Measurements from ENCODE around the gene LRRC15.
A peak's percentile ranks its signal among the peaks of the same experiment; 100 is the strongest.

Gene LRRC15

DNA sequence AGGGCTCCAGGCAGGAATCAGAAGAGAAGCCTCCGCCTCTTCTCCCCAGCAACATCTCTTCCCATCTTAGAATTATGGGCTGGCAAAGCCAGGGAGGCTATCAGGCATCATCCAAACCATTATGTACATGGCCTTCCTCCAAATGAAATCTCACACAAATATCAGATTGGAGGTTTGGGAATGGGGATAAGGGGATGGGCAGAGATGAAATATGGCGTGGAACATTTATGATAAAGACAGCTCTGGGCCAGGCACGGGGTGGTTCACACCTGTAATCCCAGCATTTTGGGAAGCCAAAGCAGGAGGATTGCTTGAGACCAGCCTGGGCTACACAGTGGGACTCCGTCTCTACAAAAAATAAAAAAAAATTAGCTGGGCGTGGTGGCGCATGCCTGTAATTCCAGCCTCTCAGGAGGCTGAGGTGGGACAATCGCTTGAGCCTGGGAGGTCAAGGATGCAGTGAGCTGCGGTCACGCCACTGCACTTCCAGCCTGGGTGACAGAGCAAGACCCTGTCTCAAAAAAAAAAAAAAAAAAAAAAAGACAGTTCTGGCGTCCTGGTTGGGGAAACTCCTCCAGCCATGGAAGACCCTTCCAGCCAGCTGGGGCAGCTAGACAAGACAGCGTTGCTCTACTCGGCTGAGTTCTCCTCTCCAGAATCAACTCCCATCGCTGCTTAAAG is 55.0 kb downstream of the LRRC15 start:
- no peak for DNase-seq

DNA sequence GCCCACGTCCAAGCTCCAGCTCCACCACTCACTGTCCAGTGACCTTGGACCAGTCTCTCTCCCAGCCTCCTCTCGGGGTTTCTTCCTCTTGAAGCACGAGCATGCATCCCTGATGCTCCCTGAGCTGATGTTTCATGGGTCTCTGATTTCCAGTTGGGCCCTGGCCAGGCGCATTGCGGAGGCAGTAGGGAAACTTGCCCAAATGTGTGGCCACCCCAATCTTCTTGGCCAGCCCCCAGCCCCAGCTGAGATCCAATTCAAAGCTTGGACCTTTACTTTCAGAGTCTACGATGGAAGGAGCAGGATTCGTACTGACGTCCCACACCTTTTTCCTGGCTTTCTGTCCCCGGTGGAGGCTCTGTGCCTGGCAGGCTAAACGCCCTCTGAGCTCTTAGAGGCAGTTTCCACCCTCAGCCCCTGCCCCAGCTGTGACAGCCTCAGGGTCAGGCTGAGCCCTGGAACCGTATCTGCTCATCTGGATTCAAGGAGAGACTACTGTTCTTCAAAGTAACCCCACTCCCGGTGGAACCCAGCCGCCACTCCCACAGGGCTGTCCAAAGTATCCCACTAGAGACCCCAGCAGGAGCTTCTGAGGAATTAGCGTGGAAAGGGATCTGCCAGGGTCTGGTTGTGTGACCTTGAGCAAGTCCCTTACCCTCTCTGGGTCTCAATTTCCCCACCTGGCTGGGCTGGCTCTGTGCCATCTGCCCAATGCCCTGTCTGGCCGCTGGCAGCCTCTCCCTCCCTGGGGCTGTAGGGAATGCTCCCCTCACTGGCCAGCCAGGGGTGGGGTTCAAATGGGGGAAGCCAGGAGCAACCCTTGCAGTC is 55.8 kb downstream of the LRRC15 start:
- DNase-seq = no peak

DNA sequence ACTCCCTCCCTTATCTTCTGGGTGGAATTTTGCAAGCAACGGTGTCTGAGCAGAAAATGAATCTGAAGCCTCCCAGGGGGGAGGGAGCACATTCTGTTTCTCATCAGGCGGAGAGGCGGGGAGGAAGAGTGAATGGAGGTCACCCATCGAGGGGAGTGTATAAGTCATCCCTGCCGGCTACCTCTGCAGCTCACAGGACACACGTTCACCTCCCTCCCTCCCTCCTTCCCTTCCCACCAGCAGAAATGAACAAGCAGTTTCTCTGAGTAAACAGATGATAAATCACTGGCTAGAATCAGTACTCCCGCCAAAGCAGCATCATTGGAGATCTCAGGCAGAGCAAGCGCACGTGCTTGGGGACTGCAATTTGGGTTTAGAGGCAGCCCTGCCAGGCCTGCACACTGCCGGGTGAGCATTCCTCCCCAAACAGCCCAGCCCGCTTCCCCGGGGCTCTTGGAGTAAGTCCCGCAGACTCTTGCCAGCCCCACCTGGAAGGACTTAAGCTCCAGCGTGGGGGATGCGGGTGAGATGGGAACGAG is 56.7 kb downstream of the LRRC15 start:
- DNase-seq = peak; percentile 26

DNA sequence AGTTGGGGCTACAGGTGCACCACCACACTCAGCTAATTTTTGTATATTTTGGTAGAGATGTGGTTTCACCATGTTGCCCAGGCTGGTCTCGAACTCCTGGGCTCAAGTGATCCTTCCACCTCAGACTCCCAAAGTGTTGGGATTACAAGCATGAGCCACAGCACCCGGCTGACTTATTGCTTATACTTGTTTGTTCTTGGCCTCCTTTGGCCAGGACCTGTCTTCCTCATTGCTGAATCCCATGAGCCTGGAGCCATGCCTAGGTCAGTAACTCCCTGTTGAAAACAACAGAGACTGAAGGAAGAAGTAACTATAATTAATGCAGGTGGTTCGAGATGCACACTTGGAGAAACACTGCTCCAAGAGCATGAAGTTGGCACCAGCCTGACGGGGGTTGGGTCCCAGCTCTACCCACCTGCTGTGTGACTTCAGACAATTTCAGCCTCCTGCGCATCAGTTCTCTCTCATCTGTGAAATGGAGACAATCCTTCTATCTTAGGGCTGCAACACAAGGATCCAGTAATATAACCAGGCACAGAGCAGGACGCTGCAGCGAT is 57.3 kb downstream of the LRRC15 start:
- DNase-seq = no peak

DNA sequence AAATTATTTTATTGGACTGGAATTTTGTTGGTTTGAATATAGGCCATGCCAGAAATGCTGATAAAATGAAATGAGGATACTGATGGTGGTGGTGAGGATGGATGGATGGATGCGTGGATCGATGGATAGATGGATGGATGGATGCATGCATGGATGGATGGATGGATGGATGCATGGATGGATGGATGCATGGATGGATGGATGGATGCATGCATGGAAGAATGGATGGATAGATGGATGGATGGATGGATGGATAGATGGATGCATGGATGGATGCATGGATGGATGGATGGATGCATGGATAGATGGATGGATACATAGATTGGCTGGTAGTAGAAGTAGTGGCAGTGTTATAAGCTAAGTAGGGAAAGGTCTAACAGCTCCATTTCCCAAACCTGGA is 58.5 kb downstream of the LRRC15 start:
- DNase-seq = no peak

DNA sequence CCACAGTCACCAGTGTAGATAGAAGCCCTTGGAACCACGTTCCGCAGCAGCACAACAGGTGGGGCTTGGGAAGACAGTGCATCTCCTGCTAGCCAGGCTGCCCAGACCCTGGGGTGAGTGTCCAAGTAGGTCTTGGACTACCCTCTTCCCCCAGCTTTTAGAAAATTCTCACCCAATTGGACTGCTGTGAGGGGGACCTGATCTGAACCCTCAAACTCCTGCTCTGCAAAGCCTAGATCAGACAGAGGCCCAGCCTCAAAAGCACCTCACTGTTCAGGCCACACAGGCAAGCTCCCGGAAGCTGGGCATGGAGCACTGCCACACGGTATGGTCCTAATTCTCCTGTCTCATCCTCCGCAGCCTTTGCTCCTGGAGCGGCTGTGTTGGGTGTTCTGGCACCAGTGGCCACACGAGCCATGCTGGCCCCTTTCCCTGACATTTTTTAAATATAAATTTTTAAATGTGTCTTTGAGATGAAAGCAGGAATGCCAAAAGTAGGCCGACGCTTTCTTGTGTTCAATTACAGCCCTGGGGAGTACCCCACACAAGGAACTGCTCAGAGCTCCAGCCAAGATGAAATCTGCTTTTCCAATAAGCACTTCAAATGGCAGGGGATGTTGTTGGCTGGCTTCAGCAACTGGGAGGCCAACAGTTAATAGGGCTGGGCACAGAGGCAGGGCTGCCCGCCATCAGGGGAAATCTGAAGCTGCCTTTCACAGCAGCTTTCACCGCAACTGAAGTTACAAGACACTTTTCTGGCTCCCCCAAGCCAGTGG is 59.3 kb downstream of the LRRC15 start:
- DNase-seq = no peak

DNA sequence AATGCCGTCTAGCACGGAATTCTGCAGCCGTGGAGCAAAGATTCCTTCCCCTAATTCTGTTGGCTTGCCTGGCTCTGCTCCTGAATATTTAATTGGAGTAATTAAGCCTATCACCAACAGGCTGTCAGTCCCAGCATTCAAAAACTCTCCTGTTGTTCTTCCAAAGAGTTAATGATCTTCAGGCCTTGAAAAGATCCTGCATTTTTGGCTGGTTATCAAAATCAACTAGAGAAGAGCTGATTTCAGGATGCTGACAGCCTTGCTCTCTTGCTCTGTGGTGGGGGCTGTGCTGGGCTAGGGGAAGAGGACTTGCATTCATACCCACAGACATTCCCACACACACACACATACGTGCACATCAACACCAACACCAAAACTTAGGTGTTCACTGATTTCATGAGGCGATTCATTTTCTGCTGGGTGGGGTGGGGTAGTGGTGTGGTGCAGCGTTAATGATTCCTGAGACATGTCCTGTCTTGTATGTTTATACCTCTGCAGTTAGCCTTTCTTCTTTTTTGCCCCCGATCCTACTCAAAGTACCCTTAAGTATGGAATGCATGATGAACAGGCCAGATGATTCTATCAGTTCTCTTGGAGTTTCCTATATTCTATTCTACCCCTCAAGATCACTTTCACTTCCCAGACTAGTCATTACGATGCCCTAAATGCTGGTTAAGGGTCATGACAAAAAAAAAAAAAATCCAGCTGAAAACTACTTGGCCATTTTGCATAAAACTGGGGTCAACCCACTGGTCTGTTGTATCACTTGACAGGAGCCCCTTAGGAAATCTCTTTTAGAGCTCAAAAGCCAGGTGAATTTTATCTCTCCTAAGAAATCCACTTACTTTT is 60.7 kb downstream of the LRRC15 start:
- DNase-seq = no peak

DNA sequence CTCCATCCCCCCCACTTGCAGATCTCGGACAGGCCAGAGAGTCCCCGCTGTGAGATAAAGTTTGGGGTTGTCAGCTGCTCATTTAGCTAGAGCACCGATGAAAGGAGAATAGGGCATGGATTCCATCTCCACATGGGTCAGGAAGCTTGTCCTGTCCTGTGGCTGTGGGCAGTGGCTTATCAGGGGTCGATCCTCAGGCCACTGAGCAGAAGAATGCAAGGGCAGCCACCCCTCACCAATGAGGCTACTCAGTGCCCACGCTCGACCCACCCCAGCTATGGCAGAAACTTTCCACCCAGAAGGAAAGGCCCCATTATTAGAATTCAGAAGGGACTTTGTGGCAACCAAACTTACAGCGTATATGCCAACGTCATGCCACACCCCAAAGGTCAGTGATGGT is 61.7 kb downstream of the LRRC15 start:
- DNase-seq = no peak

DNA sequence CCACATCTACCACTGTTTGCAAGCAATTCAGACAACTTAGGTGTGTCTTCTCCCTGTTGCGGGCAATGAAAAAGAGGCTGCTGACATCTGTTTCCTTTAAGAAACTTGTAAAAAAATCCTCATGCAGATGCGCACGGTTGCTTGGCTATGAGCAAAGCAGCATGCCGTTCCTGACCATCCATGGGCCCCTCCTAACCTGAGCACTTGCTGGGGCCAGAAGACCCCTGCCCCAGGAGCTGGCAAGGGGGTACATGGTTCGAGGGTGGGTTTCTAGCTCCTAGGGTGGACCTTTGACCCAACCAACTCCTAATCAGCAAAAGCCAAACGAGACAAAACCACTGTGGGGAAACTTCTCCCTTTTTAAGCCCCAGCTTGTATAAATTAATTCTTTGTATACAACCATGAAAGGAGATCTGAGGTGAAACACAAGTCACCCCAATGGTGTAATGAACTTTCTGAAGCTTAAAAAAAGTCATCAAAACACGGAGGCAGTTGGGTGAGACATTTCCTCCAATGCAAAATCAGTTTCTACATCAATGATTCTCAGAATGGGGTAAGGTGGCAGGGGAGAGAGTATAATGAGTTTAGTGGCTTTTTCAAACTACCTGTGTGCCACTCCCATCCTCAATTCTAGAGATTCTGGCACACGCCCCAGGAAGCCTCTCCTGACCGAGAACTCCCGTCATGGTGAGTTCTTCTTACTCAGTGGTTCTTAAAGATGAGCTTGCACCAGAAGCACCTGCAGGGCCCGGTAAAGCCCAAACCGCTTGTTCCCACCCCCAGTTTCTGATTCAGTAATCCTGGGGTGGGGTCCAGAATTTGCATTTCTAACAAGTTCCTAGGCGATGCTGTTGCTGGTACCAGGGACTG is 62.5 kb downstream of the LRRC15 start:
- DNase-seq = no peak

DNA sequence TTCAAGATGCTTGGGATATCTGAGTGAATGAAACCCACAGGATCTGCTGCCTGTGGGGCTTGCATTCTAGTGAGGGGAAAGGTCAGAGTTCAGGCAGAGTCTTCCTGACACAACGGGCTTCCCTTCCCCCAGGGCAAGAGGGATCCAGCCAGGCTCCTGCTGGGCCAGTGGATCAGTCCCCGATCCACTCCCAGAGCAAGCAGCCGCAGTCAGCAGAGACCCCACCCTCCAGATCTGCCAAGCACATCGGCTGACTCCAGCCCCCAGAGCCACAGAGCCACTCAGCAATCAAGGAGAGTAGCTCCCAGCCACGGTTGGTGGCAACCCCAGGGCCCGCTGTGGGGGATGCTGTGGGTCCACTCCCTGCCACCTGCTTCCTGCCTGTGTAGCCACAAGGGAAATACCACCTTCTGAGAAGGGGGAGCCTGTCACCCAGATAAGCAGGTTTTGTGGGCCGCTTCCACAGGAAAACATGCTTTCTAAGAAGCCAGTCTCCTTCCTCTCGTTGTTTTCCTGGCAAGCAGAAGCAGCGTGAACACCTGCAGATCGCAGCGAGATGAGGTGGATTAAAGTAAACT is 63.3 kb downstream of the LRRC15 start:
- DNase-seq = peak; percentile 30

DNA sequence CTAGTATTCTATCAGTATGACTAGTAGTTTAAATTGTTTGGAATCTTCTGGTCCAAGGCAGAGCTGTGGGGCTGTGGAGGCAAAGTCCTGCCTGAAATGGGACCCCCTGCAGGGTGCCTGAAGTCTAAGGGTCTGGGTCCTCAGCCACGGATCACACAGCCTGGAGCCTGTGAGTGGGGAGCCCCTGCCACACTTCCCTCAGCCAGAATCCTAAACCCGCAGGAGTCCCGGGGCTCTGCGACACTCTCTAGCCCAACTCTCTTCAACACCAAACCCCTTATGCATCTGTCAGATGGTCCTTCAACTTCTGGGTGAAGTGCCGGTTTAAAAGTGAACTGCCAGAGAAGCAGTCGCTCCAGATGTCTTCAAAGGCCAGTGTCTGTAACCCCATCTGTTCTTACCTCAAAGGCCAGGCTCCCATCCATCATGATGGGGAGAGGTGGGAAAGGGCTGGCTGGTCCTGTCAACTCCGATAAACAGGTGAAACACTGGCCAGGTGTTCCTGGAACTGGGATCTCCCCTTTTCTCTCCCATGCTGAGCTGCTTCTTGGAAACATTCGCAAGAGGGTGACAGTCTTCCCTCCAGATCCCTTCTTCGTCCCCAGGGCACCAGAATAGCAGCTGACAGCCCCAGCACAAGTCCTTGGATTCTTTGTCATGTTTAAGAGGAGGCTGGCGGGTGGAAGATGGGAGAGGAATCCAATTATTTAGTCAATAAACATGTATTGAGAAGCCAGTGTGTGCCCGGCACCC is 64.0 kb downstream of the LRRC15 start:
- DNase-seq = no peak
